Ectodermal cell (in vitro differentiated cells): Measurements from ENCODE around the gene ZCWPW1.

Experiments
- H3K27ac ChIP-seq: 2 replicates; pipeline ENCODE4 v1.7.0; 2013; ENCODE audit warnings: mild to moderate bottlenecking, low read depth, low read length; ENCODE audit not compliant: insufficient read depth, poor library complexity, severe bottlenecking
- H3K27me3 ChIP-seq: 2 replicates; pipeline ENCODE4 v1.7.0; 2013; ENCODE audit warnings: mild to moderate bottlenecking, low read length; ENCODE audit not compliant: insufficient read depth, control insufficient read depth, poor library complexity, severe bottlenecking
- H3K36me3 ChIP-seq: one replicate; pipeline ENCODE4 v1.7.0; 2013; ENCODE audit warnings: low read length; ENCODE audit not compliant: control insufficient read depth, insufficient read depth
- H3K4me1 ChIP-seq: one replicate; pipeline ENCODE4 v1.7.0; 2013; ENCODE audit warnings: low read length; ENCODE audit not compliant: control insufficient read depth, insufficient read depth
- H3K4me3 ChIP-seq: 2 replicates; pipeline ENCODE4 v1.7.0; 2013; ENCODE audit warnings: low read depth, low read length, control low read depth; ENCODE audit not compliant: insufficient read depth
- H3K9me3 ChIP-seq: 2 replicates; pipeline ENCODE4 v1.7.0; 2013; ENCODE audit warnings: mild to moderate bottlenecking, low read length, moderate library complexity; ENCODE audit not compliant: control insufficient read depth
- WGBS, 2 experiments: methylation state at CpG; one replicate each; pipeline ENCODE4 v1.1.7; 2013; ENCODE audit warnings: missing lambda C conversion rate in 2 of 2; 5-methylcytosine and 5-hydroxymethylcytosine counted together

ZCWPW1 gene

GRCh38 chr7:100469227-100470044 lies 40.9 kb upstream of the ZCWPW1 start:
- Histone ChIP-seq H3K27ac (no peak overlapping the region), H3K36me3 (no peaks in the 10 kb centered on the region), H3K27me3 (no peaks in the 10 kb centered on the region), H3K4me1 (no peaks in the 10 kb centered on the region), H3K9me3 (no peaks in the 10 kb centered on the region), H3K4me3 (no peak overlapping the region)
- 36 to 38% methylated on average over 13 of the region's 13 CpGs for WGBS, 2 experiments

GRCh38 chr7:100467638-100468373 lies 39.3 kb upstream of the ZCWPW1 start:
- WGBS, 2 experiments = 88 to 90% methylated on average over 22 of the region's 22 CpGs
- Histone ChIP-seq H3K4me1 (no peaks in the 10 kb centered on the region), H3K9me3 (no peaks in the 10 kb centered on the region), H3K4me3 (no peak overlapping the region), H3K36me3 (no peaks in the 10 kb centered on the region), H3K27me3 (no peaks in the 10 kb centered on the region), H3K27ac (no peak overlapping the region)

- H3K27me3 ChIP-seq = no peaks in the 10 kb centered on the region
- H3K4me1 ChIP-seq = no peaks in the 10 kb centered on the region
- 92 to 93% methylated on average over 32 of the region's 32 CpGs for WGBS, 2 experiments
- no peaks in the 10 kb centered on the region for H3K36me3 ChIP-seq
- no peak overlapping the region for H3K4me3 ChIP-seq
- H3K27ac ChIP-seq = no peak overlapping the region
- H3K9me3 ChIP-seq = no peaks in the 10 kb centered on the region
Measured at GRCh38 chr7:100466653-100467605, 38.4 kb upstream of the ZCWPW1 start.

GRCh38 chr7:100465702-100466311 lies 37.3 kb upstream of the ZCWPW1 start:
- no peak overlapping the region for H3K27ac ChIP-seq
- H3K4me3 ChIP-seq = no peak overlapping the region
- H3K9me3 ChIP-seq = no peaks in the 10 kb centered on the region
- WGBS, 2 experiments = 19% methylated on average over 17 of the region's 17 CpGs
- H3K4me1 ChIP-seq = no peaks in the 10 kb centered on the region
- H3K36me3 ChIP-seq = no peaks in the 10 kb centered on the region
- H3K27me3 ChIP-seq = no peaks in the 10 kb centered on the region

- no peaks in the 10 kb centered on the region for H3K4me1 ChIP-seq
- no peaks in the 10 kb centered on the region for H3K36me3 ChIP-seq
- H3K27ac ChIP-seq = no peak overlapping the region
- no peak overlapping the region for H3K4me3 ChIP-seq
- no peaks in the 10 kb centered on the region for H3K27me3 ChIP-seq
- H3K9me3 ChIP-seq = no peaks in the 10 kb centered on the region
- WGBS, 2 experiments = 88% methylated on average over 8 of the region's 8 CpGs
Measured at GRCh38 chr7:100465299-100465698, 36.8 kb upstream of the ZCWPW1 start.

GRCh38 chr7:100464791-100465190 lies 36.3 kb upstream of the ZCWPW1 start:
- Histone ChIP-seq H3K9me3 (no peaks in the 10 kb centered on the region), H3K27ac (no peak overlapping the region), H3K4me1 (no peaks in the 10 kb centered on the region), H3K27me3 (no peaks in the 10 kb centered on the region), H3K4me3 (no peak overlapping the region), H3K36me3 (no peaks in the 10 kb centered on the region)
- WGBS, 2 experiments = 88 to 89% methylated on average over 2 of the region's 2 CpGs

- Histone ChIP-seq H3K4me3 (no peak within 1 kb of the TSS), H3K9me3 (no peaks in the 10 kb centered on the region), H3K36me3 (no peaks in the 10 kb centered on the region), H3K27ac (no peak within 1 kb of the TSS), H3K4me1 (no peaks in the 10 kb centered on the region), H3K27me3 (no peaks in the 10 kb centered on the region)
- WGBS, 2 experiments = 90% methylated on average over 7 of the region's 7 CpGs
Measured at GRCh38 chr7:100464210-100464660, 35.7 kb upstream of the ZCWPW1 start, which contains the start of gene SPACDR. Gene SPACDR (minus strand): TSS chr7:100464260. CDS start chr7:100464025, 235 bp downstream.

- Histone ChIP-seq H3K36me3 (no peaks in the 10 kb centered on the region), H3K4me3 (no peak overlapping the region), H3K4me1 (no peaks in the 10 kb centered on the region), H3K9me3 (no peaks in the 10 kb centered on the region), H3K27ac (no peak overlapping the region), H3K27me3 (no peaks in the 10 kb centered on the region)
- 93 to 96% methylated on average over 6 of the region's 6 CpGs for WGBS, 2 experiments
Measured at GRCh38 chr7:100457033-100457432, 28.5 kb upstream of the ZCWPW1 start.

GRCh38 chr7:100456562-100456961 lies 28.1 kb upstream of the ZCWPW1 start:
- Histone ChIP-seq H3K4me1 (no peaks in the 10 kb centered on the region), H3K36me3 (no peaks in the 10 kb centered on the region), H3K27ac (no peak overlapping the region), H3K9me3 (no peaks in the 10 kb centered on the region), H3K27me3 (no peaks in the 10 kb centered on the region), H3K4me3 (no peak overlapping the region)
- 91 to 93% methylated on average over 14 of the region's 14 CpGs for WGBS, 2 experiments
